PC-3 (cell line): Measurements from ENCODE around the gene ASXL1. TPM values are rescaled to one million over a fixed set of nuclear protein-coding genes. Genes with fewer than 3 reads are reported as not detected.

ENCODE experiments used
- ATAC-seq: fragments of 200-7000 bp; cut with Tn5 transposase; 2 replicates; pipeline ENCODE4 v1.9.1; 2020; ENCODE audit warnings: mild to moderate bottlenecking, moderate library complexity
- BruUV-seq: library from RNA; stranded (reverse); fragments of 400-500 nt; replicated peaks from 2 replicates; lab custom pipeline; 2021; lab: Mats Ljungman, UMichigan
- CTCF ChIA-PET: fragments of 300-600 bp; sonication (Branson Sonifier 250); formaldehyde crosslinking; loops from one replicate; lab custom pipeline; 2022; ENCODE audit warnings: antibody characterized with exemption; lab: Charles Lee
- POLR2A ChIA-PET: fragments of 300-600 bp; sonication (Branson Sonifier 250); formaldehyde crosslinking; loops from one replicate; lab custom pipeline; 2022; ENCODE audit warnings: antibody characterized with exemption; ENCODE audit not compliant: unreplicated experiment; lab: Charles Lee
- DNase-seq: peaks from one replicate; pipeline ENCODE4 v3.0.0-alpha.2; 2015
- H2AFZ ChIP-seq: fragments of 300-600 bp; sonication (generic); 2 replicates; pipeline ENCODE4 v1.6.0; 2016; ENCODE audit warnings: antibody characterized with exemption, low read length
- H3F3A ChIP-seq: fragments of 300-600 bp; sonication (generic); one replicate; pipeline ENCODE4 v1.6.0; 2017; ENCODE audit warnings: antibody characterized with exemption, low read length, control low read depth, mild to moderate bottlenecking; ENCODE audit not compliant: unreplicated experiment
- H3K27ac ChIP-seq: fragments of 300-600 bp; sonication (generic); 2 replicates; pipeline ENCODE4 v1.5.1; 2016; ENCODE audit warnings: mild to moderate bottlenecking, low read length
- H3K27me3 ChIP-seq: fragments of 300-600 bp; sonication (generic); 2 replicates; pipeline ENCODE4 v1.6.1; 2016; ENCODE audit warnings: low read length, mixed read lengths
- H3K36me3 ChIP-seq: fragments of 300-600 bp; sonication (generic); 2 replicates; pipeline ENCODE4 v1.6.1; 2016; ENCODE audit warnings: low read depth, mixed run types, low read length, mixed read lengths
- H3K4me1 ChIP-seq: fragments of 300-600 bp; sonication (generic); 2 replicates; pipeline ENCODE4 v1.5.1; 2016; ENCODE audit warnings: low read length; ENCODE audit not compliant: insufficient read depth
- H3K4me2 ChIP-seq: fragments of 300-600 bp; sonication (generic); 2 replicates; pipeline ENCODE4 v1.6.0; 2016; ENCODE audit warnings: low read length
- H3K4me3 ChIP-seq: fragments of 300-600 bp; sonication (generic); 2 replicates; pipeline ENCODE4 v1.5.1; 2016; ENCODE audit warnings: mild to moderate bottlenecking, low read length, mixed read lengths
- H3K79me2 ChIP-seq: fragments of 300-600 bp; sonication (generic); 2 replicates; pipeline ENCODE4 v1.6.1; 2017; ENCODE audit warnings: low read length, mixed read lengths
- H3K9ac ChIP-seq: fragments of 300-600 bp; sonication (generic); 2 replicates; pipeline ENCODE4 v1.6.0; 2016; ENCODE audit warnings: mild to moderate bottlenecking, low read length
- H3K9me2 ChIP-seq: fragments of 300-600 bp; sonication (generic); replicated peaks from 2 replicates; pipeline ENCODE4 v1.6.1; 2016; ENCODE audit warnings: mixed run types, low read length, mixed read lengths
- H3K9me3 ChIP-seq: fragments of 300-600 bp; sonication (generic); 2 replicates; pipeline ENCODE4 v1.6.1; 2016; ENCODE audit warnings: low read length, mixed read lengths
- H4K20me1 ChIP-seq: fragments of 300-600 bp; sonication (generic); 2 replicates; pipeline ENCODE4 v1.6.1; 2016; ENCODE audit warnings: low read length, mixed read lengths
- EZH2 ChIP-seq: fragments of 300-600 bp; sonication (generic); IDR thresholded peaks from one replicate; pipeline ENCODE4 v1.6.1; 2017; ENCODE audit warnings: antibody characterized with exemption, mild to moderate bottlenecking, low read length; ENCODE audit not compliant: unreplicated experiment
- EZH2phosphoT487 ChIP-seq: fragments of 300-600 bp; sonication (generic); IDR thresholded peaks from 2 replicates; pipeline ENCODE4 v1.6.1; 2018; ENCODE audit warnings: mild to moderate bottlenecking, antibody characterized with exemption, low read length, borderline replicate concordance
- intact Hi-C: fragments of 100-400 bp; cut with micrococcal nuclease; formaldehyde crosslinking; loops from 2 replicates; pipeline ENCODE4 v1.9.0; 2023
- total RNA-seq: library from RNA; depleted of rRNA; stranded (reverse); fragments of >200 nt; gene quantifications from 2 replicates; pipeline ENCODE4 v1.2.3, GENCODE V29; 2014
- TF ChIP-seq, protein P1 (sequence below): fragments of 300-600 bp; sonication (generic); conservative IDR thresholded peaks from 2 replicates; pipeline ENCODE4 v1.5.1; 2017; ENCODE audit warnings: antibody characterized with exemption, low read depth, mild to moderate bottlenecking, low read length

Gene ASXL1
- total RNA-seq, 1 experiment from 2014 or later, result 42.8 TPM

DNA sequence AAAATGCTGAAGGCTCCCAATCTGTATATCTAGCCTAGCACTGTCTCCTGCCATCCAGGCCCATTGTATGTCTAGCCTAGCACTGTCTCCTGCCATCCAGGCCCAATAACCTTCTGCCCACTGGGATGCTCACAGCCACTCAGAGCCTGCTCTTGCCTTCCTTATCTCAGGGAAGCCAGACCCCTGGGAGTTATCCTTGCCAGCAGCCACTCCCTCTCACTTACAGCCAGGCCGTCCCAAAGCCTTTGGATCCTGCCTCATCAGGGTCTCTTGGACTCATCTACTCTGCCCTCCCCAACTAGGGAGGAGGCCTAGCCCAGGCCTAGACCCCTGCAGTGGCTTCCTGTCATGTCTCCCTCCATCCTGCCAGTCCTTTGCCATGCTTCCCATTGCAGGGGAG, 43.4 kb upstream of the ASXL1 start:
- H2AFZ ChIP-seq, result no peak overlapping the region
- no peak overlapping the region for H3K9ac ChIP-seq
- H3K27me3 ChIP-seq, result no peaks in the 10 kb centered on the region
- intact Hi-C loops, result no loop called here
- no TSS peak for BruUV-seq
- H3K9me3 ChIP-seq, result no peaks in the 10 kb centered on the region
- H3K4me1 ChIP-seq, result peaks cover 9% of the 10 kb centered on the region
- H3F3A ChIP-seq, result no peaks in the 10 kb centered on the region
- DNase-seq (no peak), ATAC-seq (no peak)
- peaks cover 27% of the 10 kb centered on the region for H3K36me3 ChIP-seq
- ChIA-PET POLR2A (no interaction called here), CTCF (no interaction called here)
- H3K4me3 ChIP-seq, result no peak overlapping the region
- no peaks in the 10 kb centered on the region for H4K20me1 ChIP-seq
- no peaks in the 10 kb centered on the region for H3K79me2 ChIP-seq
- no peak overlapping the region for H3K27ac ChIP-seq
- no peak for TF ChIP-seq EZH2
- no peak for TF ChIP-seq EZH2phosphoT487
- TF ChIP-seq, protein P1, sequence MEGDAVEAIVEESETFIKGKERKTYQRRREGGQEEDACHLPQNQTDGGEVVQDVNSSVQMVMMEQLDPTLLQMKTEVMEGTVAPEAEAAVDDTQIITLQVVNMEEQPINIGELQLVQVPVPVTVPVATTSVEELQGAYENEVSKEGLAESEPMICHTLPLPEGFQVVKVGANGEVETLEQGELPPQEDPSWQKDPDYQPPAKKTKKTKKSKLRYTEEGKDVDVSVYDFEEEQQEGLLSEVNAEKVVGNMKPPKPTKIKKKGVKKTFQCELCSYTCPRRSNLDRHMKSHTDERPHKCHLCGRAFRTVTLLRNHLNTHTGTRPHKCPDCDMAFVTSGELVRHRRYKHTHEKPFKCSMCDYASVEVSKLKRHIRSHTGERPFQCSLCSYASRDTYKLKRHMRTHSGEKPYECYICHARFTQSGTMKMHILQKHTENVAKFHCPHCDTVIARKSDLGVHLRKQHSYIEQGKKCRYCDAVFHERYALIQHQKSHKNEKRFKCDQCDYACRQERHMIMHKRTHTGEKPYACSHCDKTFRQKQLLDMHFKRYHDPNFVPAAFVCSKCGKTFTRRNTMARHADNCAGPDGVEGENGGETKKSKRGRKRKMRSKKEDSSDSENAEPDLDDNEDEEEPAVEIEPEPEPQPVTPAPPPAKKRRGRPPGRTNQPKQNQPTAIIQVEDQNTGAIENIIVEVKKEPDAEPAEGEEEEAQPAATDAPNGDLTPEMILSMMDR, result no peak
- no peak overlapping the region for H3K4me2 ChIP-seq
- H3K9me2 ChIP-seq, result no peaks in the 10 kb centered on the region

DNA sequence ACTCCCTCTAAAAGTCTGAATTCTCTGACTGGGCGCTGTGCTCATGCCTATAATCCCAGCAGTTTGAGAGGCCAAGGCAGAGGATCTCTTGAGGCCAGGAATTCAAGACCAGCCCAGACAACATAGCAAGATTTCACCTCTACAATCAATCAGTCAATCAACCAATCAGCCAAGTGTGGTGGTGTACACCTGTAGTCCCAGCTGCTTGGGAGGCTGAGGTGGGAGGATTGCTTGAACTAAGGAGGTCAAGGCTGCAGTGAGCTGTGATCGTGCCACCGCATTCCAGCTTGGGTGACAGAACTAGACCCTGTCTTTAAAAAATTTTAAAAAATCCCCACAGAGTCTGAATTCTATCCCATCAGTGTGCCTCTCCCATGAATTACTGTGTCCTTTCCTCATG, 42.7 kb upstream of the ASXL1 start:
- Histone ChIP-seq H3K79me2 (no peaks in the 10 kb centered on the region), H3K9ac (no peak overlapping the region), H4K20me1 (no peaks in the 10 kb centered on the region), H3K9me2 (no peaks in the 10 kb centered on the region), H3K36me3 (peaks cover 21% of the 10 kb centered on the region), H3K4me3 (no peak overlapping the region), H3K9me3 (no peaks in the 10 kb centered on the region), H3K27ac (no peak overlapping the region), H2AFZ (no peak overlapping the region), H3K4me1 (peaks cover 9% of the 10 kb centered on the region), H3K27me3 (no peaks in the 10 kb centered on the region), H3K4me2 (no peak overlapping the region), H3F3A (no peaks in the 10 kb centered on the region)
- DNase-seq, result no peak
- ATAC-seq, result no peak
- CTCF ChIA-PET, result no interaction called here
- intact Hi-C loops, result no loop called here
- BruUV-seq, result no TSS peak
- POLR2A ChIA-PET, result no interaction called here
- TF ChIP-seq EZH2phosphoT487 (no peak), EZH2 (no peak)
- TF ChIP-seq, protein P1, result no peak

DNA sequence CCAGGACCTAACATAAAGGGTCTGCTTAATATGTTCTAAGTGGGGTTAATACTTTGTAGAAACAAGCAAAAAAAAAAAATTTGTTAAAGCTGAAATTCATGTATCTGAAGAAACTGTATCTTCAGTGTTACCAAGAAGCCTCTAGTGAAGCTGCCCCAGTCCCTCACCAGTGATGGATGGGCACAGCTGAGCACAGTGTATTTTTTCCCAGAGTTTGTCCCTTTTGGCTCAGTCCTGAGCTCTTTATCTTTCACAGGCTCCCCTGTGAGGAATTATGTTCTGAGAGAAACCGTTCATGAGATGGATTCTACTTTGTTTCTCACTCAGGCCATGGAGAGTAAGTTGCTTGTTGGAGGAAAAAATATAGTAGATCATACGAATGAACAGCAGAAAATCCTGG, 42.2 kb upstream of the ASXL1 start:
- intact Hi-C loops, result no loop called here
- no peak overlapping the region for H3K4me2 ChIP-seq
- peaks cover 9% of the 10 kb centered on the region for H3K4me1 ChIP-seq
- ChIA-PET POLR2A (no interaction called here), CTCF (no interaction called here)
- no peak overlapping the region for H3K9ac ChIP-seq
- no peaks in the 10 kb centered on the region for H3K9me2 ChIP-seq
- TF ChIP-seq EZH2phosphoT487 (no peak), EZH2 (no peak)
- TF ChIP-seq, protein P1, result no peak
- no peaks in the 10 kb centered on the region for H3K9me3 ChIP-seq
- DNase-seq (no peak), ATAC-seq (no peak)
- peaks cover 18% of the 10 kb centered on the region for H3K36me3 ChIP-seq
- H3K27ac ChIP-seq, result 0 out of 2 replicates have a peak overlapping the region, but pooled peaks have one; percentile 8
- H3K4me3 ChIP-seq, result no peak overlapping the region
- no peaks in the 10 kb centered on the region for H3K79me2 ChIP-seq
- H3K27me3 ChIP-seq, result no peaks in the 10 kb centered on the region
- H2AFZ ChIP-seq, result no peak overlapping the region
- BruUV-seq, result no TSS peak
- no peaks in the 10 kb centered on the region for H4K20me1 ChIP-seq
- H3F3A ChIP-seq, result no peaks in the 10 kb centered on the region
